ENCODE results near the gene HLA-DRA.

DNA sequence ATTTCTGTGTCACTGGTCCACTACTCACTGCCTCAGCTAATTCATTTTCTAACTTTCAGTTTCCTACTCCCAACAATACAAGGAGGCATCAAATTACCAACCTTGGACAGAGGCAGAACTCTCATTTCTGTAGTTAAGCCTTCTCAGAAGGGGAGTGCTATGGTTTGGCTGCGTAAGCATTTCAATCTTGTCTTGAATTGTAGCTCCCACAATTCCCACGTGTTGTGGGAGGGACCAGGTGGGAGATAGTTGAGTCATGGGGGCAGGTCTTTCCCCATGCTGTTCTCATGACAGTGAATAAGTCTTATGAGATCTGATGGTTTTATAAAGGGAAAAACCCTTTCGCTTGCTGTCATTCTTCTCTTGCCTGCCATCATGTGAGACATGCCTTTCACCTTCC lies 22.9 kb downstream of the HLA-DRA start:
- TF ChIP-seq, protein P1, sequence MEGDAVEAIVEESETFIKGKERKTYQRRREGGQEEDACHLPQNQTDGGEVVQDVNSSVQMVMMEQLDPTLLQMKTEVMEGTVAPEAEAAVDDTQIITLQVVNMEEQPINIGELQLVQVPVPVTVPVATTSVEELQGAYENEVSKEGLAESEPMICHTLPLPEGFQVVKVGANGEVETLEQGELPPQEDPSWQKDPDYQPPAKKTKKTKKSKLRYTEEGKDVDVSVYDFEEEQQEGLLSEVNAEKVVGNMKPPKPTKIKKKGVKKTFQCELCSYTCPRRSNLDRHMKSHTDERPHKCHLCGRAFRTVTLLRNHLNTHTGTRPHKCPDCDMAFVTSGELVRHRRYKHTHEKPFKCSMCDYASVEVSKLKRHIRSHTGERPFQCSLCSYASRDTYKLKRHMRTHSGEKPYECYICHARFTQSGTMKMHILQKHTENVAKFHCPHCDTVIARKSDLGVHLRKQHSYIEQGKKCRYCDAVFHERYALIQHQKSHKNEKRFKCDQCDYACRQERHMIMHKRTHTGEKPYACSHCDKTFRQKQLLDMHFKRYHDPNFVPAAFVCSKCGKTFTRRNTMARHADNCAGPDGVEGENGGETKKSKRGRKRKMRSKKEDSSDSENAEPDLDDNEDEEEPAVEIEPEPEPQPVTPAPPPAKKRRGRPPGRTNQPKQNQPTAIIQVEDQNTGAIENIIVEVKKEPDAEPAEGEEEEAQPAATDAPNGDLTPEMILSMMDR (conservative IDR thresholded peaks at IDR 0.05; ENCODE audit: low read length) = no peak
- TF ChIP-seq EZH2phosphoT487 (IDR thresholded peaks at IDR 0.05; ENCODE audit: borderline replicate concordance, low read depth, low read length) = no peak

All from OCI-LY7 (cell line).